ENCODE data around the gene CYFIP1.

CYFIP1 gene

DNA sequence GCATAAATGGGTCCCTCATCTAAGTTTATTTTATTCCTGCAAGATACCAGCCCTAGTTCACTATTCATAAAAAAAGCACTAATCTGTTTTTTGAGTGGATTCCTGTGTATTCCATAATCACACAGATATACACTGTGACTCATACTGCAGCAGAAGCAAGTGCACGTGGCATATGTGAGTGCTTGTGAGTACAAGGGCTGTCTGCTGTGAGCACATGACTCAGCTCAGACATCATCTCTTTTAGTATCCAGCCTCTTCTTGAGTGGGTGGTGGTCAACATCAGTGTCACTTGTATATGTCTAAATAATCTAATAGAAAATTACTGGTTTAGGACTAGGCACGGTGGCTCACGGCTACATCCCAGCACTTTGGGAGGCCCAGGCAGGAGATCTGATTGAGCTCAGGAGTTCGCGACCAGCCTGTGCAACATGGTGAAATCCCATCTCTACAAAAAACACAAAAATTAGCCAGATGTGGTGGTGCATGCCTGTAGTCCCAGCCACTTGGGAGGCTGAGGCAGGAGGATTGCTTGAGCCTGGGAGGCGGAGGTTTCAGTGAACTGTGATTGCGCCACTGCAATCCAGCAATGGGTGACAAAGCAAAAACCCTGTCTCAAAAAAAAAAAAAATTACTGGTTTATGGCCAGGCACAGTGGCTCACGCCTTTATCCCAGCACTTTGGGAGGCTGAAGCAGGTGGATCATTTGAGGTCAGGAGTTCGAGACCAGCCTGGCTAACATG, 91.9 kb downstream of the CYFIP1 start:
- Histone ChIP-seq H3K9me3 (replicated peaks in 1 of 2; ENCODE audit: control insufficient read depth in 2 of 2, insufficient read depth in 1 of 2, low read depth in 1 of 2, low read length in 2 of 2) (no peaks in the 10 kb centered on the region), H2BK15ac (ENCODE audit: low read length) (no peak overlapping the region), H2BK5ac (ENCODE audit: low read length) (no peak overlapping the region), H2BK120ac (ENCODE audit: low read depth, low read length) (no peak overlapping the region), H3K4me3 (ENCODE audit: low read length in 2 of 2) (no peak overlapping the region), H4K91ac (ENCODE audit: low read depth, low read length, poor library complexity) (no peak overlapping the region), H3K4ac (ENCODE audit: low read length) (no peak overlapping the region), H3K23ac (ENCODE audit: low read depth, low read length, poor library complexity) (no peak overlapping the region), H3K4me2 (ENCODE audit: insufficient read depth, low read length, poor library complexity, severe bottlenecking) (no peak overlapping the region), H3K27ac (replicated peaks; ENCODE audit: low read length) (no peak overlapping the region), H2AK5ac (ENCODE audit: low read depth, low read length) (no peak overlapping the region), H3K14ac (ENCODE audit: low read length) (no peak overlapping the region), H4K8ac (ENCODE audit: low read depth, low read length) (no peak overlapping the region), H3K27me3 (ENCODE audit: control insufficient read depth in 3 of 3, insufficient read depth in 3 of 3, low read depth in 1 of 3, low read length in 3 of 3) (no peaks in the 10 kb centered on the region), H3K18ac (ENCODE audit: low read length) (no peak overlapping the region), H3K79me1 (ENCODE audit: low read depth, low read length) (no peaks in the 10 kb centered on the region), H3K36me3 (replicated peaks in 1 of 2; ENCODE audit: control insufficient read depth in 2 of 2, insufficient read depth in 2 of 2, low read length in 2 of 2) (peaks cover 18 to 58% of the 10 kb centered on the region in 2 donors), H2AFZ (ENCODE audit: low read length) (no peak overlapping the region), H3K4me1 (ENCODE audit: control insufficient read depth in 2 of 2, insufficient read depth in 1 of 2, low read depth in 1 of 2, low read length in 2 of 2) (no peaks in the 10 kb centered on the region), H2BK12ac (ENCODE audit: low read length) (no peak overlapping the region), H3K9ac (ENCODE audit: low read depth, low read length, poor library complexity) (no peak overlapping the region)
- no CpG with 5 or more reads among the region's 9 CpGs for WGBS, 2 donors (ENCODE audit: extremely low coverage in 2 of 2, insufficient read length in 2 of 2, insufficient replicate concordance in 1 of 2)
- no peak for DNase-seq (ENCODE audit: low spot score)

DNA sequence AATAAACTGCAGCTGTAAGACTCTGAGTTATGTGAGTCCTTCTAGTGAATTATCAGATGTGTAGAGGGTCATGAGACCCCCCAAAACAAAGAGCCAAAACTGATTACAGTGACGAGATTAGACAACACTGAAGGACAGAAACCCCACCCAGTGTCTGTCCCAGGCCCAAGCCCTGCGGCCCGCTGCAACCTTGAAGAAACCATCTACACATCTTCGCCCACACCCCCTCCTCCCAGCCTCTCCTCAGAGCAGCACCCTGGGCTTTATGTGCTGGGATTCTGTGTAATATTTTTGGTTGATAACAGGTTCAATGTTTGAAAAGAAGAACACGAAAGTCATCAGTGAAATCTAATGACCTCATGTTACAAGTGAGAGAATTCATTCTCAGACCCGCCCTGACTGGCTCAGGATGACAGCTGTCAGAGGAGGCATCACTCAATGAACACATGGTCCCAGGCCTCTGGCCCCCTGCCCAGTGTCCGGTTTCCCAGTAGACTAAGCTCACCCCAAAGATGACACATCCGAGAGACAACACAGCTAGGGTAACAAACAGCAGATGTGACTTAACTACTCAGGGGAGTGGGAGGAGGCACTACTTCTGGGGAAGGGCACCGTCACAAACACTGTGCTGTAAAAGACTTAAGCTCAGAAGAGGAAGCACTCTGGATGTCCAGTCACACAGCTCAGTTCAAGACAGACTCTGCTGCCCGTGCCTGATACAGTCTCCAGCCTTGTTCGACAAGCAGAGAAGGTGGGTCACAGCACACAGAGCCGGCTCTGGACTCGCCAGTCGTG, 92.8 kb downstream of the CYFIP1 start:
- Histone ChIP-seq H2AK5ac (ENCODE audit: low read depth, low read length) (no peak overlapping the region), H2BK120ac (ENCODE audit: low read depth, low read length) (no peak overlapping the region), H3K23ac (ENCODE audit: low read depth, low read length, poor library complexity) (no peak overlapping the region), H2BK12ac (ENCODE audit: low read length) (no peak overlapping the region), H2BK5ac (ENCODE audit: low read length) (no peak overlapping the region), H4K91ac (ENCODE audit: low read depth, low read length, poor library complexity) (no peak overlapping the region), H3K14ac (ENCODE audit: low read length) (no peak overlapping the region), H3K36me3 (replicated peaks in 1 of 2; ENCODE audit: control insufficient read depth in 2 of 2, insufficient read depth in 2 of 2, low read length in 2 of 2) (peaks cover 17 to 57% of the 10 kb centered on the region in 2 donors), H3K27me3 (ENCODE audit: control insufficient read depth in 3 of 3, insufficient read depth in 3 of 3, low read depth in 1 of 3, low read length in 3 of 3) (no peaks in the 10 kb centered on the region), H3K79me1 (ENCODE audit: low read depth, low read length) (no peaks in the 10 kb centered on the region), H3K27ac (replicated peaks; ENCODE audit: low read length) (no peak overlapping the region), H3K9ac (ENCODE audit: low read depth, low read length, poor library complexity) (no peak overlapping the region), H3K4me1 (ENCODE audit: control insufficient read depth in 2 of 2, insufficient read depth in 1 of 2, low read depth in 1 of 2, low read length in 2 of 2) (no peaks in the 10 kb centered on the region), H3K4me2 (ENCODE audit: insufficient read depth, low read length, poor library complexity, severe bottlenecking) (no peak overlapping the region), H3K9me3 (replicated peaks in 1 of 2; ENCODE audit: control insufficient read depth in 2 of 2, insufficient read depth in 1 of 2, low read depth in 1 of 2, low read length in 2 of 2) (no peaks in the 10 kb centered on the region), H3K4me3 (ENCODE audit: low read length in 2 of 2) (no peak overlapping the region), H2BK15ac (ENCODE audit: low read length) (no peak overlapping the region), H3K4ac (ENCODE audit: low read length) (no peak overlapping the region), H4K8ac (ENCODE audit: low read depth, low read length) (no peak overlapping the region), H3K18ac (ENCODE audit: low read length) (no peak overlapping the region), H2AFZ (ENCODE audit: low read length) (no peak overlapping the region)
- WGBS, 2 donors (ENCODE audit: extremely low coverage in 2 of 2, insufficient read length in 2 of 2, insufficient replicate concordance in 1 of 2): no CpG with 5 or more reads among the region's 14 CpGs
- no peak for DNase-seq (ENCODE audit: low spot score)

DNA sequence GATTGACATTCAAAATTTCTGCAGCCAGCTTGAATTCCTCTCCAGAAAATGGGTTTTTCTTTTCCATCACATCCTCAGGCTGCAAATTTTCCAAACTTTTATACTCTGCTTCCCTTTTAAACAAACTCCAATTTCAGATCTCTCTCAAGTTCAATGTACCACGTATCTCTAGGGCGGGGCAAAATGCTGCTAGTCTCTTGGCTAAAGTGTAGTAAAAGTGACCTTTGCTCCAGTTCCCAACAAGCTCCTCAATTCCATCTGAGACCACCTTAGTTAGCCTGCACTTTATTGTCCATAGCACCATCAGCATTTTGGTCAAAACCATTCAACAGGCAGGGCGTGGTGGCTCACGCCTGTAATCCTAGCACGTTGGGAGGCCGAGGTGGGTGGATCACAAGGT, 95.0 kb downstream of the CYFIP1 start:
- Histone ChIP-seq H2AFZ (ENCODE audit: low read length) (no peak overlapping the region), H3K79me1 (ENCODE audit: low read depth, low read length) (peaks cover 6% of the 10 kb centered on the region), H3K4me2 (ENCODE audit: insufficient read depth, low read length, poor library complexity, severe bottlenecking) (no peak overlapping the region), H3K36me3 (replicated peaks in 1 of 2; ENCODE audit: control insufficient read depth in 2 of 2, insufficient read depth in 2 of 2, low read length in 2 of 2) (peaks cover 28 to 70% of the 10 kb centered on the region in 2 donors), H3K27me3 (ENCODE audit: control insufficient read depth in 3 of 3, insufficient read depth in 3 of 3, low read depth in 1 of 3, low read length in 3 of 3) (no peaks in the 10 kb centered on the region), H2BK5ac (ENCODE audit: low read length) (no peak overlapping the region), H3K4me3 (ENCODE audit: low read length in 2 of 2) (no peak overlapping the region), H2BK15ac (ENCODE audit: low read length) (no peak overlapping the region), H3K23ac (ENCODE audit: low read depth, low read length, poor library complexity) (no peak overlapping the region), H3K9me3 (replicated peaks in 1 of 2; ENCODE audit: control insufficient read depth in 2 of 2, insufficient read depth in 1 of 2, low read depth in 1 of 2, low read length in 2 of 2) (no peaks in the 10 kb centered on the region), H4K8ac (ENCODE audit: low read depth, low read length) (no peak overlapping the region), H2AK5ac (ENCODE audit: low read depth, low read length) (no peak overlapping the region), H2BK120ac (ENCODE audit: low read depth, low read length) (no peak overlapping the region), H3K27ac (replicated peaks; ENCODE audit: low read length) (no peak overlapping the region), H3K4me1 (ENCODE audit: control insufficient read depth in 2 of 2, insufficient read depth in 1 of 2, low read depth in 1 of 2, low read length in 2 of 2) (no peaks in the 10 kb centered on the region), H4K91ac (ENCODE audit: low read depth, low read length, poor library complexity) (no peak overlapping the region), H3K18ac (ENCODE audit: low read length) (no peak overlapping the region), H3K9ac (ENCODE audit: low read depth, low read length, poor library complexity) (no peak overlapping the region), H3K4ac (ENCODE audit: low read length) (no peak overlapping the region), H3K14ac (ENCODE audit: low read length) (no peak overlapping the region), H2BK12ac (ENCODE audit: low read length) (no peak overlapping the region)
- WGBS, 2 donors (ENCODE audit: extremely low coverage in 2 of 2, insufficient read length in 2 of 2, insufficient replicate concordance in 1 of 2): no CpG with 5 or more reads among the region's 6 CpGs
- DNase-seq (ENCODE audit: low spot score): no peak

DNA sequence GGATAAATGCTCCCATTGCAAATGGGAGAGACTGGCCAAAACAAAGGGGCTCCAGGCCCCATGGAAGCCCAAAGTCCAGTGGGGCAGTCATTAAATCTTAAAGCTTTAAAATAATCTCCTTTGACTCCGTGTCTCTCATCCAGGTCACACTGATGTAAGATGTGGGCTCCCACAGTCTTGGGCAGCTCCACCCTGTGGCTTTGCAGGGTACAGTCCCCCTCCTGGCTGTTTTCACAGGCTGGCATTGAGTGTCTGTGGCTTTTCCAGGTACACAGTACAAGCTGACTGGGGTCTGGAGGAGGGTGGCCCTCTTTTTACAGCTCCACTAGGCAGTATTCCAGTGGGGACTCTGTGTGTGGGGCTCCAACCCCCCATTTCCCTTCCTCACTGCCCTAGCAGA, 95.8 kb downstream of the CYFIP1 start:
- no peak overlapping the region for H3K4me2 ChIP-seq (ENCODE audit: insufficient read depth, low read length, poor library complexity, severe bottlenecking)
- H3K79me1 ChIP-seq (ENCODE audit: low read depth, low read length): peaks cover 6% of the 10 kb centered on the region
- H3K4me1 ChIP-seq (ENCODE audit: control insufficient read depth in 2 of 2, insufficient read depth in 1 of 2, low read depth in 1 of 2, low read length in 2 of 2): no peaks in the 10 kb centered on the region
- H3K27me3 ChIP-seq (ENCODE audit: control insufficient read depth in 3 of 3, insufficient read depth in 3 of 3, low read depth in 1 of 3, low read length in 3 of 3): no peaks in the 10 kb centered on the region
- WGBS, 2 donors (ENCODE audit: extremely low coverage in 2 of 2, insufficient read length in 2 of 2, insufficient replicate concordance in 1 of 2): no CpG with 5 or more reads among the region's 1 CpG
- no peak overlapping the region for H2BK15ac ChIP-seq (ENCODE audit: low read length)
- H3K18ac ChIP-seq (ENCODE audit: low read length): no peak overlapping the region
- H4K8ac ChIP-seq (ENCODE audit: low read depth, low read length): no peak overlapping the region
- H3K23ac ChIP-seq (ENCODE audit: low read depth, low read length, poor library complexity): no peak overlapping the region
- H2BK5ac ChIP-seq (ENCODE audit: low read length): no peak overlapping the region
- no peak overlapping the region for H3K4me3 ChIP-seq (ENCODE audit: low read length in 2 of 2)
- H2BK12ac ChIP-seq (ENCODE audit: low read length): no peak overlapping the region
- no peak for DNase-seq (ENCODE audit: low spot score)
- no peaks in the 10 kb centered on the region for H3K9me3 ChIP-seq (replicated peaks in 1 of 2; ENCODE audit: control insufficient read depth in 2 of 2, insufficient read depth in 1 of 2, low read depth in 1 of 2, low read length in 2 of 2)
- no peak overlapping the region for H2BK120ac ChIP-seq (ENCODE audit: low read depth, low read length)
- H2AK5ac ChIP-seq (ENCODE audit: low read depth, low read length): no peak overlapping the region
- no peak overlapping the region for H2AFZ ChIP-seq (ENCODE audit: low read length)
- no peak overlapping the region for H3K14ac ChIP-seq (ENCODE audit: low read length)
- no peak overlapping the region for H3K27ac ChIP-seq (replicated peaks; ENCODE audit: low read length)
- H3K36me3 ChIP-seq (replicated peaks in 1 of 2; ENCODE audit: control insufficient read depth in 2 of 2, insufficient read depth in 2 of 2, low read length in 2 of 2): peaks cover 30 to 75% of the 10 kb centered on the region in 2 donors
- no peak overlapping the region for H3K4ac ChIP-seq (ENCODE audit: low read length)
- H4K91ac ChIP-seq (ENCODE audit: low read depth, low read length, poor library complexity): no peak overlapping the region
- H3K9ac ChIP-seq (ENCODE audit: low read depth, low read length, poor library complexity): no peak overlapping the region

Measured in neuronal stem cell (in vitro differentiated cells).